Hypothalamus (tissue), 51 donors: Measurements from ENCODE around the gene ALDH3B2.
"Not testable (repeated sequence)": the region's sequence is repeated elsewhere in the genome, so short reads cannot be mapped to it uniquely, and the experiment has no call there.

Source experiments
- DNase-seq, 51 donors: peaks; one replicate each; lab custom pipeline; 2025; lab: John Stamatoyannopoulos, UW

Gene ALDH3B2

GRCh38 chr11:67663532-67664212 is 10.8 kb downstream of the ALDH3B2 start:
- no peak for DNase-seq

DNA sequence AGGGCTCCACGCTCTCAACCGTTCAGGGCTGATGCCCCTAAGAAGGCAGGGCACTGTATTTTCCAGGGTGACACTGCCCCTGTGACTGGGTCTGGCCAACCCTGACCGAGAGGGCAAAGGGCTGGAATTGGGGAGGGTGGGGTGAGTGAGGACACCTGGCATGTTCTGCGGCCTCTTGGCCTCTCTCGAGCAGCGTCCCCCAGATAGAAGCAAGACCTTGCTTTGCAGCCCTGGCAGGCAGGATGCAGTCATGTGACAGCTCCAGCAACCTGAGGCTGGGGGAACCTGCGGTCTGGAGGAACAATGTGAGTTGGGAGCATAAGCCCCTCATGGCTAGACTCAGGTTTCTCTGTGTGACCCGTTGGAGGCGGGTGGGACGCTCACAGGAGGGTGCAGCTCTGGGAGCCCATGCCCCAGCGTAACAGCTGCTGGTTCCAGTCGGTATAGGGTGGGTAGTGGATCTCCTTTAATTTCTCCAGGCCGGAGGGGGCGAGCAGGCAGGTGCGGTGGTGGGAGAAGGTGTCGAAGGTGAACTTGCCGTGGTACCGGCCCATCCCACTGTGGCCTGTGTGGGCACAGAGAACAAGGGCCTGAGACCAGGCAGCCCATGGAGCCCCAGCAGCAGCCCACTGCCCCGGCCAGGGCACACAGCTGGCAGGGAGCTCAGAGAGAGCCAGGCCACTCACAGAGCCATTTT is 11.4 kb downstream of the ALDH3B2 start:
- no peak for DNase-seq

GRCh38 chr11:67662142-67662834 is 12.1 kb downstream of the ALDH3B2 start:
- no peak for DNase-seq

DNA sequence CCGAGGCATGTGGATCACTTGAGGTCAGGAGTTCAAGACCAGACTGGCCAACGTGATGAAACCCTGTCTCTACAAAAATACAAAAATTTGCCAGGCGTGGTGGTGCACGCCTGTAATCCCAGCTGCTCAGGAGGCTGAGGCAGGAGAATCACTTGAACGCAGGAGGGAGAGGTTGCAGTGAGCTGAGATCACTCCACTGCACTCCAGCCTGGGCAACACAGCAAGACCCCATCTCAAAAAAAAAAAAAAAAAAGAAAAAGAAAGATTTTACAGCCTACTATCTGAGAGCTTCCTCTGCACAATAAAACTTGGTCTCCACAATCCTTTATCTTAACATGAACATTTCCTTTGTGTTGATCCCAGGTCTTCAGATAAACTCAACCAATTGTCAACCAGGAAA is 13.7 kb downstream of the ALDH3B2 start:
- not testable (repeated sequence) for DNase-seq

- DNase-seq, result not testable (repeated sequence)
Observed at GRCh38 chr11:67659651-67660165, 14.7 kb downstream of the ALDH3B2 start.

DNA sequence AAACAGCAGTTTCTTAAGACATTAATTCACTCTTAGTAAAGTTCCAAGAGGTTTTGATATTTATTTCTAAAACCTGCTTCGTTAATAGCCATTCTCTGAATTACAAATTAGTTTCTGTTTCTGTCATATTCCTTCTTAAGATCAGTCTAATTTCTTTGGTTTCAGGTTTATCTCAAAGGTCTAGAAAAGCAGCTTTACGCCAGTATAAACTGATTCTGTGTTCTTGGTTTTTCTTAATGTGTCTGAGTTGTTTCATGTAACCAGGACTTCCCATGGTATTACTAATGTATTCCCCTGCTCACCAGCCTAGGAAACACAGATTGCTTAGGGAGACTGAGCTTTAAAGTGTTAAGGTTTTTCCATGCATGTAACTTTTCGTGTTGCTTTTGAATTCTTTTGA is 17.1 kb downstream of the ALDH3B2 start:
- no peak for DNase-seq

GRCh38 chr11:67656278-67656922 is 18.0 kb downstream of the ALDH3B2 start:
- DNase-seq, result no peak

DNA sequence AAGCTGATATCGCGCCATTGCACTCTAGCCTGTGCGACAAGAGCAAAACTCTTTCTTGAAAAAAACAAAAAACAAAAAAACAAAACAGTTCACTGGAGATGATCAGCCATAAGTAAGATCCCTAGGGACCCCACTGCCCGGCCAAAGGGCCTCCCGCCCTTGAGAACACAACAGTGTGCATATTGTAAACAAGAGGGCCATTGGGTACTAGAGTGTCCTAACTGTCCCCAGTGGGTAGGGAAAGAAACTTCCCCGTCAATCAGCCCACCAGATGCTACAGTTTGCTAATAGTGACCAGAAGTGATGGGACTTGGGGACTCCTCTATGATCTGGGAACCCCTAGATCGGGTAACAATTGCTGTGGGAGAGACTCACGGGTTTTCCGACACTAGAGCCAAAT is 20.2 kb downstream of the ALDH3B2 start:
- no peak for DNase-seq

GRCh38 chr11:67652965-67653845 is 21.2 kb downstream of the ALDH3B2 start:
- no peak for DNase-seq

DNA sequence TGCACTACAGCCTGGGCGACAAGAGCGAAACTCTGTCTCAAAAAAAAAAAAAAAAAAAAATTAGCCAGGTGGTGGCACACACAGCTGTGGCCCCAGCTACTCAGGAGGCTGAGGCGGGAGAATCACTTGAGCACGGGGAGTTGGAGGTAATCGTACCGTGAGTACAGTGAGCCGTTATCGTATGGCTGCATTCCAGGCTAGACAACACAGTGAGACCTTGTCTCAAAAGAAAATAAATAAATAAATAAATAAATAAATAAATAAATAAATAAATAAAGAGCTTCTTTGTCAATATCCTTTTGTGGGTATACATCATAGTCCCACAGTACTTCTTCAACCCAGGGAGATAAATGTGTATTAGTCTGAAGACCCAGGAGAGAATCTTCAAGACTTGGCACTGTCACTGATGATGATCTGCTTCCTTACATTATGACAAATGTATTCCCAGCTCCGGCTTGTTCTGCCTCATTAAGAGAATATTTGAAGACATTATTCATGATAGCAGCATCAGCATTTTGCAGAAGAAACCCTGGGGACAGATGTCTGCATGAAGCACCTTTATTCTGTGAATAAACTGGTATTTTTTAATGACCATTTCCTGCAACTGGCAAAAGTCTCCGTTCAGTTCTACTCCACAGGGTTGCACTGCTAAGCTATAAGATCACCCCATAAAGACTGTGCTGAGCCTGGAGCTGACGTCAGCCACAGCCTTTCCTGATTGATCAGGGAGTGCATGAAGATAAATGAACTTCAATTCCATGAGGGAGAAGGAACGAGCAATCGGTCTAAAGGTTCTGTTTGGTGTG is 22.2 kb downstream of the ALDH3B2 start:
- DNase-seq, result no peak

DNA sequence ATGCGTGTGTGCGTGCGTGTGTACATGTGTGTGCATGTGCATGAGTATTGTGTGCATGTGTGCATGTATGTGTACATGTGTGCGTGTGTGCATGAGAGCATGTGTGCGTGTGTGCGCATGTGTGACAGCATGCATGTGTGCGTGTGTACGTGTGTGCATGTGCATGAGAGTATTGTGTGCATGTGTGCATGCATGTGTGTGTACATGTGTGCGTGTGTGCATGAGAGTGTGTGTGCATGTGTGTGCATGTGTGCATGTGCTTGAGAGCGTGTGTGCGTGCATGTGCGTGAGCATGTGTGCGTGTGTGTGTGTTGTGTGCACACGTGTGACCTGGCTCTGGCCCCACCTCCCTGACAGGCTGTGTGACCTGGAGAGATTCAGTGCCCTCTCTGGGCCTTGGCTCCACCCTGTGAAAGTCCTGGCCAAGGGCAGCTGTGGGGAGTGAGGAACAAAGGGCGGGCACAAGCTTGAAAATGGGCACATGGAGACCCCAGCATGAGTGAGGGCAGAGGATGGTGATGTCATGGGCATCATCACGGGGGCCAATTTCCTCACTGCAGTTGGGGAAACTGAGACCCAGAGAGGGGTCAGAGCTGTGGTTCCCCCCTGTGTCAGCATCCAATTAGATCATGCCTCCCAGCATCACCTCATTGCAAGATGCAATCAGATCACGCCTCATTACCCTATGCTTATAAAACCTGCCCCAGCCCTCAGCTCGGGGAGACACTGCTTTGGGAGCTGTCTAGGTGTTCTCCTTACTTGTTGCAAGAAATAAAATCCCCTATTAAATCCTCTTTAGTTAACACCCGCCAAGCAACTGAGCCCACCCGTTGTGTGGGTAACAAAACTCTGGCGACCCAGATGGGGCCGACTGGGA is 24.6 kb downstream of the ALDH3B2 start:
- no peak for DNase-seq

DNA sequence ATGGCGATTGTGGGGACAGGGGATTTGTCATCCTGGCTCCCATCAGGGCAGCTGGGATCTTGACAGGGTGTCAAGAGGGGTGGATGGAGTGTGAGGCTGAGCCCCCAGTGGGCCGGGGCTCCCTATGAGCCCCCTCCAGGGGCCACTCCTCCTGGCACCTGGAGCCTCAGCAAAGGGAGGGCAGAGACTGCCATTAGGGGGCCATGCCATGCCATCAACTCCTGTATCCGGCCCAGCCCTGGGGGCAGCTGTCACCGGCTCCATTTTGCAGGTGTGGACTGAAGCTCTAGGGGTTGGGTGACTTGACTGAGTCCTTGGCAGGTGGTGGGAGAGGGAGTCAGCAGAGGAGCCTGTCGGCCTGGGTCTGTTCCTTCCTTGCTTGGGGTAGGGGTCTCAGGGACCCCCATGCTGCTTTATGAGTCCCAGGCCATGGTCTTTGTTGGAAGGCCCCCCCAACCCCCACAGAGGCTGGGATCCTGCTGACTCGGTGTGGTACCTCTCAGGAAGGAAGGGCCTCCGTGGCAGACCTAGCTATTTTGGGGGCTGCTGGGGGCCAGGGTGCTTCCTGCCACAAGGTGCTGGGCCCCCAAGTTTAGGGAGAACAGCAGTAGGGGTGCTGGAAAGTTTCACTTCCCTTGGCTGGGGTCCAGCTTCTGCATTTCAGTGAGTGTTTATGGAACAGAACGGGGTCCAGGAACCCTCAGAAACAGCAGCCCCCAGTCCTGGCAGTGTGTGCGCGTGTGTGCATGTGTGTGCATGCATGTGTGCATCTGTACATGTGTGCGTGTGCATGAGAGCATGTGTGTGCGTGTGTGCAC is 25.4 kb downstream of the ALDH3B2 start:
- peak in 8 of 51 donors; percentile 7 to 28 (median 18) for DNase-seq

GRCh38 chr11:67648140-67648795 is 26.2 kb downstream of the ALDH3B2 start:
- DNase-seq, result peak in 1 of 51 donors; percentile 11

GRCh38 chr11:67647471-67647870 is 27.0 kb downstream of the ALDH3B2 start:
- no peak for DNase-seq

DNA sequence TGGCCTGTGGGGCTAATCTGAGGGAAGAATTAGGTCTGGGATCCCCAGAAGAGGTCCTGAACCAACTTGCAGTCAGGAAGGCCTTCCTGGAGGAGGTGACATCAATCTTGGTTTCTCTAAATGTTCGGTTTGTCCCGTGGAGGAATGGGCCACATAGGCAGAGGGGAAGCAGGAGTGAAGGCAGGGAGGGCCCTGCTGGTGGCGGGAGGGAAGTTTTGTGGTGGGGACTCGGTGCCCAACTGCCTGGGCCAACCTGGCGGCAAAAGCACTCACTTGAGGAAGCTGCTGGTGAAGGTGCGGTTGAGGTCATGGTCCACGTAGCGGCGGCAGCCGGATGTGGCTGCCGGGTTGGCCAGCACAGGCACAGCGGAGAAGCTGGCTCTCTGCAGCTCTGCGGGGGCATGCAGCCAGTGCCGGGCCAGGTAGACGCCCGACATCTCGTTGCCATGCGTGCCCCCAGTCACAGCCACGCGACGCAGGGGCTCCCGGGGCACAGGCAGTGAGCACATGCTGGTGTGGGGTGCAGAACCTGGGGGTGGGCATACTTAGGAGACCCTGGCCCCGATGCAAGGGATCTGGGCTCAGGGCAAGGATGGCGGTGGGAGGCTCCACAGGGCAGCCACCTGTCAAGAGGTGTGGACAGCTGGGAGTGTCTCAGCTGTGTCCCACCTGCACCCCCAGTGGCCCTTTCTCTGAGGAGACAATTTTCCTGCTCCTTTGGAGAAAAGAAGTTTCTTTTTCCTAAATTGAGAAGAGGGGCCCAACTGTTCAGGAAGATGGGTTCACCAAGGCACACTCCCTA is 27.7 kb downstream of the ALDH3B2 start:
- DNase-seq, result no peak
